ENCODE data around the gene TMEM200C. TPM values are rescaled to one million over a fixed set of nuclear protein-coding genes. Genes with fewer than 3 reads are reported as not detected.

The TMEM200C gene
- total and polyA plus RNA-seq, 2 donors (not counting 1 experiment from before 2014, with no cell fraction given), result not detected

GRCh38 chr18:5876891-5877290 lies 18.4 kb downstream of the TMEM200C start:
- Mint-ChIP-seq H3K9me3 (ENCODE audit: insufficient read depth) (no peaks in the 10 kb centered on the region), H3K27me3 (peaks cover 24% of the 10 kb centered on the region), H3K27ac (no peak overlapping the region), H3K4me1 (no peaks in the 10 kb centered on the region), H3K4me3 (no peak overlapping the region)
- ChIA-PET CTCF (interaction anchor here (0.8 to 3.3 kb wide), 3 partner anchors 8 to 646 kb away, joined by 4 to 16 read pairs (median 4); no protein-coding TSS in a partner anchor), POLR2A (no interaction called here)
- H3K4me1 ChIP-seq (ENCODE audit: control insufficient read depth in 2 of 2, insufficient read depth in 2 of 2, low read length in 2 of 2), result no peaks in the 10 kb centered on the region
- no peak overlapping the region for H3K4me3 ChIP-seq (ENCODE audit: control extremely low read depth in 1 of 5, extremely low read depth in 1 of 5, insufficient read depth in 1 of 5, low read depth in 2 of 5, low read length in 4 of 5)
- no peaks in the 10 kb centered on the region for H3K9me3 ChIP-seq (ENCODE audit: control extremely low read depth in 1 of 3, control insufficient read depth in 2 of 3, insufficient read depth in 1 of 3, low read length in 2 of 3)
- no peak overlapping the region for H3K4me2 ChIP-seq (replicated peaks; ENCODE audit: low read depth, low read length, poor library complexity, severe bottlenecking)
- H4K20me1 ChIP-seq (ENCODE audit: control insufficient read depth, insufficient read depth, low read length, poor library complexity, severe bottlenecking), result no peaks in the 10 kb centered on the region
- H3K36me3 ChIP-seq (replicated peaks in 1 of 2; ENCODE audit: control extremely low read depth in 1 of 2, control insufficient read depth in 1 of 2, extremely low read depth in 1 of 2, insufficient read depth in 2 of 2, low read length in 1 of 2), result no peaks in the 10 kb centered on the region
- H2AFZ ChIP-seq (ENCODE audit: insufficient read depth, low read depth, low read length, poor library complexity, severe bottlenecking), result no peak overlapping the region
- H3K9ac ChIP-seq (ENCODE audit: low read length), result no peak overlapping the region
- no peaks in the 10 kb centered on the region for H3K27me3 ChIP-seq (replicated peaks in 1 of 4; ENCODE audit: control extremely low read depth in 1 of 4, control insufficient read depth in 3 of 4, insufficient read depth in 4 of 4, low read length in 3 of 4)
- no peak for DNase-seq
- H3K79me2 ChIP-seq (ENCODE audit: control insufficient read depth, insufficient read depth, low read length), result no peaks in the 10 kb centered on the region
- H3K27ac ChIP-seq (ENCODE audit: low read length in 2 of 2), result no peak overlapping the region
- ATAC-seq (ENCODE audit: low read depth), result no peak
- intact Hi-C loops (cut with micrococcal nuclease), result no loop called here
- TF ChIP-seq EZH2 (IDR thresholded peaks at IDR 0.05; ENCODE audit: borderline replicate concordance, insufficient read depth, low read depth, low read length, poor library complexity, severe bottlenecking) (no peak), CTCF (IDR thresholded peaks at IDR 0.05) (no peak)

DNA sequence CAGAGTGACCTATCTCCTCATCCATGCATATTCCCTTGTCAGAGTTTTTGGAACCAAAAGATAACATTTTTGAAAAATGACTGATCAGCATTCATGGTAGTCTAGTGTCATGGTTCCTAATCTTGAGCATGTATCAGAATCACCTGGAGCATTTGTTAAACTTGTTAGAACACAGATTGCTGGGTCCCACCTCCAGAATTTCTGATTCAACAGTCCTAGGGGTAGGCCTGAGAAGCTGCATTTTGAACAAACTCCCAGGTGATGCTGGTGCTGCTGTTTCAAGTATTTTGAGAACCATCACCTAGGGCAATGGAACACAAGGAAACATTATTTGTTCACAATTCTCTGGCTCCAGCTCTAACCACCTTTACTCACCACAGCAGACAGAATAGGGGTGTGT lies 21.0 kb downstream of the TMEM200C start:
- Histone ChIP-seq H3K9me3 (ENCODE audit: control extremely low read depth in 1 of 3, control insufficient read depth in 2 of 3, insufficient read depth in 1 of 3, low read length in 2 of 3) (no peaks in the 10 kb centered on the region), H3K4me2 (replicated peaks; ENCODE audit: low read depth, low read length, poor library complexity, severe bottlenecking) (no peak overlapping the region), H3K27me3 (replicated peaks in 1 of 4; ENCODE audit: control extremely low read depth in 1 of 4, control insufficient read depth in 3 of 4, insufficient read depth in 4 of 4, low read length in 3 of 4) (no peaks in the 10 kb centered on the region), H2AFZ (ENCODE audit: insufficient read depth, low read depth, low read length, poor library complexity, severe bottlenecking) (no peak overlapping the region), H3K36me3 (replicated peaks in 1 of 2; ENCODE audit: control extremely low read depth in 1 of 2, control insufficient read depth in 1 of 2, extremely low read depth in 1 of 2, insufficient read depth in 2 of 2, low read length in 1 of 2) (no peaks in the 10 kb centered on the region), H3K4me1 (ENCODE audit: control insufficient read depth in 2 of 2, insufficient read depth in 2 of 2, low read length in 2 of 2) (no peaks in the 10 kb centered on the region), H3K27ac (ENCODE audit: low read length in 2 of 2) (no peak overlapping the region), H3K9ac (ENCODE audit: low read length) (no peak overlapping the region), H3K4me3 (ENCODE audit: control extremely low read depth in 1 of 5, extremely low read depth in 1 of 5, insufficient read depth in 1 of 5, low read depth in 2 of 5, low read length in 4 of 5) (no peak overlapping the region), H4K20me1 (ENCODE audit: control insufficient read depth, insufficient read depth, low read length, poor library complexity, severe bottlenecking) (no peaks in the 10 kb centered on the region), H3K79me2 (ENCODE audit: control insufficient read depth, insufficient read depth, low read length) (no peaks in the 10 kb centered on the region)
- ChIA-PET CTCF (no interaction called here), POLR2A (no interaction called here)
- no peak for DNase-seq
- ATAC-seq (ENCODE audit: low read depth), result no peak
- Mint-ChIP-seq H3K9me3 (ENCODE audit: insufficient read depth) (no peaks in the 10 kb centered on the region), H3K27me3 (peaks cover 22% of the 10 kb centered on the region), H3K4me3 (no peak overlapping the region), H3K4me1 (peaks cover 3% of the 10 kb centered on the region), H3K27ac (no peak overlapping the region)
- intact Hi-C loops (cut with micrococcal nuclease), result no loop called here
- TF ChIP-seq EZH2 (IDR thresholded peaks at IDR 0.05; ENCODE audit: borderline replicate concordance, insufficient read depth, low read depth, low read length, poor library complexity, severe bottlenecking), result no peak
